SK-N-SH treated with all-trans-retinoic acid at 6 μM for 48 hours (cell line): Measurements from ENCODE around the gene APLF.
"Not testable (repeated sequence)": the region's sequence is repeated elsewhere in the genome, so short reads cannot be mapped to it uniquely, and the experiment has no call there.

ENCODE experiments used
- ARNTL ChIP-seq: fragments of 450-650 bp; formaldehyde crosslinking; IDR thresholded peaks from 2 replicates; pipeline ENCODE4 v1.5.0; 2020; ENCODE audit warnings: low read depth, mild to moderate bottlenecking, moderate library complexity, borderline replicate concordance
- BACH2 ChIP-seq: fragments of 250-450 bp; sonication (Bioruptor Pico); IDR thresholded peaks from 2 replicates; pipeline ENCODE4 v1.9.0; 2021; ENCODE audit warnings: mild to moderate bottlenecking, borderline replicate concordance
- CSDC2 ChIP-seq: fragments of 250-450 bp; sonication (Bioruptor Pico); IDR thresholded peaks from 2 replicates; pipeline ENCODE4 v1.5.0; 2020; ENCODE audit warnings: mild to moderate bottlenecking, moderate library complexity
- PATZ1 ChIP-seq: fragments of 250-450 bp; sonication (Bioruptor Pico); IDR thresholded peaks from 2 replicates; pipeline ENCODE4 v1.8.0; 2020; ENCODE audit warnings: mild to moderate bottlenecking, moderate library complexity, borderline replicate concordance
- PPARA ChIP-seq: fragments of 250-450 bp; sonication (Bioruptor Pico); IDR thresholded peaks from 2 replicates; pipeline ENCODE4 v1.5.0; 2020; ENCODE audit warnings: mild to moderate bottlenecking, borderline replicate concordance
- TOX ChIP-seq: fragments of 250-450 bp; sonication (Bioruptor Pico); IDR thresholded peaks from 2 replicates; pipeline ENCODE4 v1.8.0; 2021; ENCODE audit warnings: mild to moderate bottlenecking, moderate library complexity, borderline replicate concordance
- ZFP30 ChIP-seq: fragments of 450-650 bp; formaldehyde crosslinking; IDR thresholded peaks from 2 replicates; pipeline ENCODE4 v1.5.0; 2022; ENCODE audit warnings: mild to moderate bottlenecking, moderate library complexity
- ZNF70 ChIP-seq: fragments of 450-650 bp; formaldehyde crosslinking; IDR thresholded peaks from 2 replicates; pipeline ENCODE4 v1.5.0; 2020; ENCODE audit warnings: mild to moderate bottlenecking, moderate library complexity
- ZNF8 ChIP-seq: fragments of 450-650 bp; formaldehyde crosslinking; IDR thresholded peaks from 2 replicates; pipeline ENCODE4 v1.5.0; 2020; ENCODE audit warnings: mild to moderate bottlenecking, moderate library complexity

GRCh38 chr2:68527343-68528081 is 60.1 kb downstream of the APLF start:
- TF ChIP-seq CSDC2; ZFP30 (CRISPR knock-in tag); BACH2 (CRISPR knock-in tag); PATZ1 (CRISPR knock-in tag); ARNTL; ZNF70 (CRISPR knock-in tag); TOX (CRISPR knock-in tag); PPARA (CRISPR knock-in tag); ZNF8: not testable (repeated sequence)
